ENCODE results near the gene FABP7.

Gene FABP7

DNA sequence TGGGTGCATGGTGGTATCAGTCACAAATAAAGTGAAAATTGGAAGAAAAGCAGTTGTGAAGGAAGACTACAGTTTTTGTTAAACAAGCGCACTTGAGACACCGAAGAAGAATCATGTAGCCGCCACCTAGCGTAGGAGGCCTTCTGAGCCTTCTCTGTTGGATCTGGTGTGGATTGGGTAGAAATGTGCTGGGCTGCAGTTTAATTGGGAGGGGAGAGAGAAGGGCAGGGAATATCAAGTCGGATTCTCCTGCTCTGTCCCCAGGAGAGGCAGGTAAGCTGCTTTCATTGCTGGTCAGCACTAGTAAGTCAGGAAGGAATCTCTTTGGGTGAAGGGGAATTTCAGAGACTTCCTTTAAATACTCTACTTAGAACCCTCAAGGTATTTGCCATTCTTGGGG, 1.2 kb upstream of the FABP7 start:
- Histone ChIP-seq H3K4me2 (ENCODE audit: insufficient read depth, low read length, poor library complexity, severe bottlenecking) (no peak overlapping the region), H3K14ac (ENCODE audit: low read length) (no peak overlapping the region), H3K79me1 (ENCODE audit: low read depth, low read length) (no peaks in the 10 kb centered on the region), H3K18ac (ENCODE audit: low read length) (peak overlapping the region; percentile 69), H3K27ac (replicated peaks; ENCODE audit: low read length) (peak overlapping the region; percentile 93), H3K23ac (ENCODE audit: low read depth, low read length, poor library complexity) (no peak overlapping the region), H2BK15ac (ENCODE audit: low read length) (no peak overlapping the region), H3K9ac (ENCODE audit: low read depth, low read length, poor library complexity) (no peak overlapping the region), H4K8ac (ENCODE audit: low read depth, low read length) (no peak overlapping the region), H3K9me3 (replicated peaks in 1 of 2; ENCODE audit: control insufficient read depth in 2 of 2, insufficient read depth in 1 of 2, low read depth in 1 of 2, low read length in 2 of 2) (peaks cover 0 to 2% of the 10 kb centered on the region in 2 donors), H2BK5ac (ENCODE audit: low read length) (peak overlapping the region; percentile 40), H3K4me1 (ENCODE audit: control insufficient read depth in 2 of 2, insufficient read depth in 1 of 2, low read depth in 1 of 2, low read length in 2 of 2) (peaks cover 5 to 6% of the 10 kb centered on the region in 2 donors), H3K4ac (ENCODE audit: low read length) (no peak overlapping the region), H2BK12ac (ENCODE audit: low read length) (no peak overlapping the region), H3K27me3 (ENCODE audit: control insufficient read depth in 3 of 3, insufficient read depth in 3 of 3, low read depth in 1 of 3, low read length in 3 of 3) (no peaks in the 10 kb centered on the region), H2BK120ac (ENCODE audit: low read depth, low read length) (no peak overlapping the region), H4K91ac (ENCODE audit: low read depth, low read length, poor library complexity) (no peak overlapping the region), H3K36me3 (replicated peaks in 1 of 2; ENCODE audit: control insufficient read depth in 2 of 2, insufficient read depth in 2 of 2, low read length in 2 of 2) (no peaks in the 10 kb centered on the region), H3K4me3 (ENCODE audit: low read length in 2 of 2) (peak overlapping the region in 1 of 2 donors; percentile 43), H2AK5ac (ENCODE audit: low read depth, low read length) (no peak overlapping the region), H2AFZ (ENCODE audit: low read length) (peak overlapping the region; percentile 78)
- DNase-seq (ENCODE audit: low spot score) = no peak
- no CpG with 5 or more reads among the region's 5 CpGs for WGBS, 2 donors (ENCODE audit: extremely low coverage in 2 of 2, insufficient read length in 2 of 2, insufficient replicate concordance in 1 of 2)

GRCh38 chr6:122778985-122779661, 393 bp upstream of the FABP7 start:
- Histone ChIP-seq H3K9me3 (replicated peaks in 1 of 2; ENCODE audit: control insufficient read depth in 2 of 2, insufficient read depth in 1 of 2, low read depth in 1 of 2, low read length in 2 of 2) (peaks cover 0 to 2% of the 10 kb centered on the region in 2 donors), H2BK15ac (ENCODE audit: low read length) (no peak overlapping the region), H3K23ac (ENCODE audit: low read depth, low read length, poor library complexity) (no peak overlapping the region), H2AK5ac (ENCODE audit: low read depth, low read length) (no peak overlapping the region), H4K91ac (ENCODE audit: low read depth, low read length, poor library complexity) (no peak overlapping the region), H3K27me3 (ENCODE audit: control insufficient read depth in 3 of 3, insufficient read depth in 3 of 3, low read depth in 1 of 3, low read length in 3 of 3) (no peaks in the 10 kb centered on the region), H3K79me1 (ENCODE audit: low read depth, low read length) (no peaks in the 10 kb centered on the region), H3K4ac (ENCODE audit: low read length) (no peak overlapping the region), H2BK120ac (ENCODE audit: low read depth, low read length) (no peak overlapping the region), H2BK12ac (ENCODE audit: low read length) (no peak overlapping the region), H3K36me3 (replicated peaks in 1 of 2; ENCODE audit: control insufficient read depth in 2 of 2, insufficient read depth in 2 of 2, low read length in 2 of 2) (no peaks in the 10 kb centered on the region), H3K18ac (ENCODE audit: low read length) (no peak overlapping the region), H2BK5ac (ENCODE audit: low read length) (no peak overlapping the region), H3K4me2 (ENCODE audit: insufficient read depth, low read length, poor library complexity, severe bottlenecking) (peak overlapping the region; percentile 70), H3K27ac (replicated peaks; ENCODE audit: low read length) (peak overlapping the region; percentile 93), H4K8ac (ENCODE audit: low read depth, low read length) (no peak overlapping the region), H3K4me1 (ENCODE audit: control insufficient read depth in 2 of 2, insufficient read depth in 1 of 2, low read depth in 1 of 2, low read length in 2 of 2) (peaks cover 5 to 6% of the 10 kb centered on the region in 2 donors), H3K4me3 (ENCODE audit: low read length in 2 of 2) (peak overlapping the region in 1 of 2 donors; percentile 43), H2AFZ (ENCODE audit: low read length) (peak overlapping the region; percentile 78), H3K14ac (ENCODE audit: low read length) (no peak overlapping the region), H3K9ac (ENCODE audit: low read depth, low read length, poor library complexity) (no peak overlapping the region)
- DNase-seq (ENCODE audit: low spot score) = peak; percentile 89
- WGBS, 2 donors (ENCODE audit: extremely low coverage in 2 of 2, insufficient read length in 2 of 2, insufficient replicate concordance in 1 of 2) = no CpG with 5 or more reads among the region's 13 CpGs

DNA sequence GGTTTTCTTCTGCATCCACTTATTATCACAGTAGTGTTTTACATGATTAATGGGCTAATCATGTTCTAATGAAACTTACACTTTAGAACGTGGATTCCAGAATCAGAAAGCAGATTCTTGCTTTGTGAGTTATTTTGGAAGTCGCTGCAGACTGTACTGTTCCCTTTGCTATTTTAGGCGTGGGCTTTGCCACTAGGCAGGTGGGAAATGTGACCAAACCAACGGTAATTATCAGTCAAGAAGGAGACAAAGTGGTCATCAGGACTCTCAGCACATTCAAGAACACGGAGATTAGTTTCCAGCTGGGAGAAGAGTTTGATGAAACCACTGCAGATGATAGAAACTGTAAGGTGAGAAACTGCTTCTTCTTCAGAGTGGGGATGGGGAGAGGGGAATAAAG, 598 bp downstream of the FABP7 start:
- Histone ChIP-seq H2BK15ac (ENCODE audit: low read length) (no peak overlapping the region), H3K18ac (ENCODE audit: low read length) (no peak overlapping the region), H3K4me2 (ENCODE audit: insufficient read depth, low read length, poor library complexity, severe bottlenecking) (peak overlapping the region; percentile 70), H3K23ac (ENCODE audit: low read depth, low read length, poor library complexity) (no peak overlapping the region), H2AK5ac (ENCODE audit: low read depth, low read length) (no peak overlapping the region), H3K79me1 (ENCODE audit: low read depth, low read length) (no peaks in the 10 kb centered on the region), H2AFZ (ENCODE audit: low read length) (peak overlapping the region; percentile 78), H3K27me3 (ENCODE audit: control insufficient read depth in 3 of 3, insufficient read depth in 3 of 3, low read depth in 1 of 3, low read length in 3 of 3) (no peaks in the 10 kb centered on the region), H3K27ac (replicated peaks; ENCODE audit: low read length) (peak overlapping the region; percentile 93), H4K8ac (ENCODE audit: low read depth, low read length) (no peak overlapping the region), H2BK120ac (ENCODE audit: low read depth, low read length) (no peak overlapping the region), H3K36me3 (replicated peaks in 1 of 2; ENCODE audit: control insufficient read depth in 2 of 2, insufficient read depth in 2 of 2, low read length in 2 of 2) (no peaks in the 10 kb centered on the region), H3K4ac (ENCODE audit: low read length) (no peak overlapping the region), H3K14ac (ENCODE audit: low read length) (no peak overlapping the region), H3K4me1 (ENCODE audit: control insufficient read depth in 2 of 2, insufficient read depth in 1 of 2, low read depth in 1 of 2, low read length in 2 of 2) (peaks cover 5 to 6% of the 10 kb centered on the region in 2 donors), H4K91ac (ENCODE audit: low read depth, low read length, poor library complexity) (no peak overlapping the region), H3K9me3 (replicated peaks in 1 of 2; ENCODE audit: control insufficient read depth in 2 of 2, insufficient read depth in 1 of 2, low read depth in 1 of 2, low read length in 2 of 2) (peaks cover 0 to 2% of the 10 kb centered on the region in 2 donors), H2BK5ac (ENCODE audit: low read length) (no peak overlapping the region), H3K4me3 (ENCODE audit: low read length in 2 of 2) (peak overlapping the region; percentile 43 to 81), H3K9ac (ENCODE audit: low read depth, low read length, poor library complexity) (no peak overlapping the region), H2BK12ac (ENCODE audit: low read length) (no peak overlapping the region)
- no peak for DNase-seq (ENCODE audit: low spot score)
- WGBS, 2 donors (ENCODE audit: extremely low coverage in 2 of 2, insufficient read length in 2 of 2, insufficient replicate concordance in 1 of 2) = no CpG with 5 or more reads among the region's 5 CpGs

DNA sequence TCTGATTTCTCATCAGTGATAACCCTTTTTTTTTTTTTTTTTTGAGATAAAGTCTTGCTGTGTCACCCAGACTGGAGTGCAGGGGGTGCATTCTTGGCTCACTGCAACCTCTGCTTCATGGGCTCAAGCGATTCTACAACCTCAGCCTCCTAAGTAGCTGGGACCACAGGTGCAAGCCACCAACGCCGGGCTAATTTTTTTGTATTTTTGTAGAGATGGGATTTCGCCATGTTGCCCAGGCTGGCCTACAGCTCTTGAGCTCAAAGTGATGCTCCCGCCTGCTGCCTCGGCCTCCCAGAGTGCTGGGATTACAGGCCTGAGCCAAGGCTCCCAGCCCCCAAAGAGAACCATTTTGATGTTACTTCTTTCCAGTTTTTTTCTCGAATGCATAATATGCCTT, 2.2 kb downstream of the FABP7 start:
- no peaks in the 10 kb centered on the region for H3K79me1 ChIP-seq (ENCODE audit: low read depth, low read length)
- no peak overlapping the region for H3K9ac ChIP-seq (ENCODE audit: low read depth, low read length, poor library complexity)
- no peak overlapping the region for H3K4ac ChIP-seq (ENCODE audit: low read length)
- no peak overlapping the region for H3K18ac ChIP-seq (ENCODE audit: low read length)
- no peak overlapping the region for H4K91ac ChIP-seq (ENCODE audit: low read depth, low read length, poor library complexity)
- H2BK5ac ChIP-seq (ENCODE audit: low read length) = no peak overlapping the region
- H4K8ac ChIP-seq (ENCODE audit: low read depth, low read length) = no peak overlapping the region
- no peaks in the 10 kb centered on the region for H3K9me3 ChIP-seq (replicated peaks in 1 of 2; ENCODE audit: control insufficient read depth in 2 of 2, insufficient read depth in 1 of 2, low read depth in 1 of 2, low read length in 2 of 2)
- H2BK15ac ChIP-seq (ENCODE audit: low read length) = no peak overlapping the region
- H2AK5ac ChIP-seq (ENCODE audit: low read depth, low read length) = no peak overlapping the region
- peaks cover 7 to 16% of the 10 kb centered on the region in 2 donors for H3K4me1 ChIP-seq (ENCODE audit: control insufficient read depth in 2 of 2, insufficient read depth in 1 of 2, low read depth in 1 of 2, low read length in 2 of 2)
- H3K23ac ChIP-seq (ENCODE audit: low read depth, low read length, poor library complexity) = no peak overlapping the region
- WGBS, 2 donors (ENCODE audit: extremely low coverage in 2 of 2, insufficient read length in 2 of 2, insufficient replicate concordance in 1 of 2) = no CpG with 5 or more reads among the region's 7 CpGs
- H2BK12ac ChIP-seq (ENCODE audit: low read length) = no peak overlapping the region
- H3K27ac ChIP-seq (replicated peaks; ENCODE audit: low read length) = no peak overlapping the region
- H3K27me3 ChIP-seq (ENCODE audit: control insufficient read depth in 3 of 3, insufficient read depth in 3 of 3, low read depth in 1 of 3, low read length in 3 of 3) = no peaks in the 10 kb centered on the region
- no peak for DNase-seq (ENCODE audit: low spot score)
- H2AFZ ChIP-seq (ENCODE audit: low read length) = no peak overlapping the region
- H3K4me2 ChIP-seq (ENCODE audit: insufficient read depth, low read length, poor library complexity, severe bottlenecking) = no peak overlapping the region
- H3K36me3 ChIP-seq (replicated peaks in 1 of 2; ENCODE audit: control insufficient read depth in 2 of 2, insufficient read depth in 2 of 2, low read length in 2 of 2) = no peaks in the 10 kb centered on the region
- no peak overlapping the region for H2BK120ac ChIP-seq (ENCODE audit: low read depth, low read length)
- no peak overlapping the region for H3K4me3 ChIP-seq (ENCODE audit: low read length in 2 of 2)
- no peak overlapping the region for H3K14ac ChIP-seq (ENCODE audit: low read length)

Measured in neuronal stem cell (in vitro differentiated cells).